Parathyroid adenoma (tissue), 2 donors: Measurements from ENCODE around the gene LNPEP.
A peak's percentile ranks its signal among the peaks of the same experiment; 100 is the strongest.

Experiments used
- H2AFZ ChIP-seq: fragments of 300-600 bp; sonication (generic); one replicate; pipeline ENCODE4 v1.7.0; 2017; ENCODE audit warnings: antibody characterized with exemption, mild to moderate bottlenecking
- H3K27ac ChIP-seq: fragments of 300-600 bp; sonication (generic); one replicate; pipeline ENCODE4 v1.7.0; 2017
- H3K27me3 ChIP-seq: fragments of 300-600 bp; sonication (generic); one replicate; pipeline ENCODE4 v1.7.0; 2017; ENCODE audit warnings: low read length; ENCODE audit not compliant: control insufficient read depth, insufficient read depth
- H3K36me3 ChIP-seq: fragments of 300-600 bp; sonication (generic); one replicate; pipeline ENCODE4 v1.7.0; 2017; ENCODE audit warnings: low read length; ENCODE audit not compliant: control insufficient read depth, insufficient read depth
- H3K4me1 ChIP-seq: fragments of 300-600 bp; sonication (generic); one replicate; pipeline ENCODE4 v1.7.0; 2017; ENCODE audit warnings: control low read depth
- H3K4me2 ChIP-seq: fragments of 300-600 bp; sonication (generic); one replicate; pipeline ENCODE4 v1.7.0; 2017; ENCODE audit warnings: low read length
- H3K4me3 ChIP-seq: fragments of 300-600 bp; sonication (generic); one replicate; pipeline ENCODE4 v1.7.0; 2017; ENCODE audit warnings: low read depth, low read length
- H3K79me2 ChIP-seq: fragments of 300-600 bp; sonication (generic); one replicate; pipeline ENCODE4 v1.7.0; 2017; ENCODE audit warnings: control low read depth
- H3K9ac ChIP-seq: fragments of 300-600 bp; sonication (generic); one replicate; pipeline ENCODE4 v1.7.0; 2017; ENCODE audit warnings: mild to moderate bottlenecking
- H3K9me3 ChIP-seq: fragments of 300-600 bp; sonication (generic); one replicate; pipeline ENCODE4 v1.7.0; 2017; ENCODE audit warnings: low read length; ENCODE audit not compliant: control insufficient read depth
- TF ChIP-seq, protein P1 (sequence below): fragments of 300-600 bp; sonication (generic); IDR thresholded peaks from one replicate; pipeline ENCODE4 v1.7.0; 2017; ENCODE audit warnings: antibody characterized with exemption, mild to moderate bottlenecking
- donor health status: primary hyperparathyroidism.

LNPEP gene

DNA sequence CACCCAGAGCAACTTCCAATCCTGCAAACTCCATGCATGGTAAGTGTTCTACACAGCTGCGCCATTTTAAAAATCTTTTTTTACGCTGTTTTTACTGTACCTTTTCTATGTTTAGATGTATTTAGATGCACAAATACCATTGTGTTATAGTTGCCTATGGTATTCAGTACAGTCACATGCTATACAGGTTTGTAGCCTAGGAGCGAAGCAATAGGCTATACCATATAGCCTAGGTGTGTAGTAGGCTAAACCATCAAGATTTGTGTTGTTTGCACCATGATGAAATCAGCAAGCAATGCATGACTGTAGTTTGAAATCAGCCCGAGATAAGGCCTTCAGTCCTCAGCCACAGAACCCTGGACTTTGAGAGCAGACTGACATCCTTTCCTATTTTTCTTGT lies 105.4 kb downstream of the LNPEP start:
- TF ChIP-seq, protein P1, sequence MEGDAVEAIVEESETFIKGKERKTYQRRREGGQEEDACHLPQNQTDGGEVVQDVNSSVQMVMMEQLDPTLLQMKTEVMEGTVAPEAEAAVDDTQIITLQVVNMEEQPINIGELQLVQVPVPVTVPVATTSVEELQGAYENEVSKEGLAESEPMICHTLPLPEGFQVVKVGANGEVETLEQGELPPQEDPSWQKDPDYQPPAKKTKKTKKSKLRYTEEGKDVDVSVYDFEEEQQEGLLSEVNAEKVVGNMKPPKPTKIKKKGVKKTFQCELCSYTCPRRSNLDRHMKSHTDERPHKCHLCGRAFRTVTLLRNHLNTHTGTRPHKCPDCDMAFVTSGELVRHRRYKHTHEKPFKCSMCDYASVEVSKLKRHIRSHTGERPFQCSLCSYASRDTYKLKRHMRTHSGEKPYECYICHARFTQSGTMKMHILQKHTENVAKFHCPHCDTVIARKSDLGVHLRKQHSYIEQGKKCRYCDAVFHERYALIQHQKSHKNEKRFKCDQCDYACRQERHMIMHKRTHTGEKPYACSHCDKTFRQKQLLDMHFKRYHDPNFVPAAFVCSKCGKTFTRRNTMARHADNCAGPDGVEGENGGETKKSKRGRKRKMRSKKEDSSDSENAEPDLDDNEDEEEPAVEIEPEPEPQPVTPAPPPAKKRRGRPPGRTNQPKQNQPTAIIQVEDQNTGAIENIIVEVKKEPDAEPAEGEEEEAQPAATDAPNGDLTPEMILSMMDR: no peak

DNA sequence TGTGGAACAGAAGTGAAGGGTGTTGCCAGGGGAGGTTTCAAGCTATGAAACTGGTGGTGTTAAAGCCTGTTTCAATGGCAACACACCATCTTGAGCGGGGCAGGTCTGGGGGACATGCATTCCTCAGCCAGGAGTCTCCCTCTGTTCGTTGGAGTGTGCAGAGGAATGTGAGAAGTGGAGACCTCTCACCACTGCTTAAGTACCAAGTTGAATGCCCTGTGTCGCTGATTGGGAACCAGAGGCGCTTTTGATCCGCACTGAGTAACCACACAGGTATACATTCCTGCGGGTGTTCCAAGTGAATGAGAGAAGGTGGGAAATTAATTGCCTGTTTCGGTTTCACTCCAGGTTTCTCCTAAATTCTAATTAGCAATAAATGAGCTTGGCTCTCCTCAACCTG lies 107.1 kb downstream of the LNPEP start:
- no peaks in the 10 kb centered on the region for H3K36me3 ChIP-seq
- no peak overlapping the region for H3K27ac ChIP-seq
- H2AFZ ChIP-seq: no peak overlapping the region
- H3K4me1 ChIP-seq: no peaks in the 10 kb centered on the region
- H3K27me3 ChIP-seq: no peaks in the 10 kb centered on the region
- no peak overlapping the region for H3K4me3 ChIP-seq
- no peak overlapping the region for H3K9ac ChIP-seq
- TF ChIP-seq, protein P1: no peak
- H3K4me2 ChIP-seq: no peak overlapping the region
- no peaks in the 10 kb centered on the region for H3K9me3 ChIP-seq
- H3K79me2 ChIP-seq: no peaks in the 10 kb centered on the region

More for the DNA sequence above, 105.4 kb downstream of the LNPEP start:
- Histone ChIP-seq H3K36me3 (no peaks in the 10 kb centered on the region), H3K4me3 (no peak overlapping the region), H3K27me3 (no peaks in the 10 kb centered on the region), H3K4me2 (no peak overlapping the region), H3K27ac (no peak overlapping the region), H3K79me2 (no peaks in the 10 kb centered on the region), H3K9ac (no peak overlapping the region), H3K4me1 (no peaks in the 10 kb centered on the region), H3K9me3 (no peaks in the 10 kb centered on the region), H2AFZ (no peak overlapping the region)

DNA sequence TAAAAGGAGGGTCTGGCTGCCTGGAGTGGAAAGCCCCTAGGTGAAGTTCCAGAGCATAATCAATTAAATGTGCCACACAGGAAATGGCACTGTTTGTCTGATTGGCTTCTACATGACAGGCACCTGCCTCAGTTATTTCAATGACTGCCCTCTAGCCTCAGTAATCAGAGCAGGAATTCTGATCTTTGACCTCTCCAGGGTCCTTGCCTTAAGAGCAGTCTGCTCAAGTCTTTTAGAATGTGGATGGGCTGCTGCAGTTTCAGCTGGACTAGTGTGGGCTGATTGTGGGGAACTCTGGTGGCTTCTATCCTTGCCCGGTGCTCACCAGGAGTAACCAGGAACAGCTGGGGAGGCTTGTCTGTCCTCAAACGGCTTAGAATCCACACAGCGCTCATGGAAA lies 107.6 kb downstream of the LNPEP start:
- no peak overlapping the region for H3K4me3 ChIP-seq
- H3K9me3 ChIP-seq: no peaks in the 10 kb centered on the region
- H3K4me1 ChIP-seq: no peaks in the 10 kb centered on the region
- H2AFZ ChIP-seq: no peak overlapping the region
- no peak overlapping the region for H3K27ac ChIP-seq
- H3K27me3 ChIP-seq: no peaks in the 10 kb centered on the region
- H3K36me3 ChIP-seq: no peaks in the 10 kb centered on the region
- H3K4me2 ChIP-seq: no peak overlapping the region
- TF ChIP-seq, protein P1: no peak
- no peaks in the 10 kb centered on the region for H3K79me2 ChIP-seq
- H3K9ac ChIP-seq: no peak overlapping the region

DNA sequence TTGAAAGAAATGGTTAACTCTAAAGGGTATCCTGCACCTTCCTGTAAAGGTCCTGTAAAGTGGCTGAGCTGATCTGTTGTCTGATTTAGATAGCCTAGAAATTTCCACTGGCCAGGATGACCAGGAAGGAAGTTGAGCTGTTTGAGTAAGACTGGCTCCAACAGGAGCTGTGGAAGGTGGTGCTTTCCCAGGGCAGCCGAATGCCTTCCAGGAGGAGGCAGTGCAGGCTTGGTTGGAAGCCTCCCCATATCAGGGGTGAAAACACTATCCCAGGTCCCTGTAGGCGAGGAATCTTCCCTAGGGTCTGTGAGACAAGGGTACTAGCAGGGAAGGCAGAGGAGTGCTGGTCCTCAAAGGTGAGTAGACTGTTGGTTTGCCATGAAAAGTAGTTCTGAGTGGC lies 108.2 kb downstream of the LNPEP start:
- TF ChIP-seq, protein P1: peak; percentile 49
- Histone ChIP-seq H3K4me3 (no peak overlapping the region), H2AFZ (no peak overlapping the region), H3K4me1 (no peaks in the 10 kb centered on the region), H3K27ac (no peak overlapping the region), H3K9ac (no peak overlapping the region), H3K9me3 (no peaks in the 10 kb centered on the region), H3K36me3 (no peaks in the 10 kb centered on the region), H3K27me3 (no peaks in the 10 kb centered on the region), H3K79me2 (no peaks in the 10 kb centered on the region), H3K4me2 (no peak overlapping the region)

DNA sequence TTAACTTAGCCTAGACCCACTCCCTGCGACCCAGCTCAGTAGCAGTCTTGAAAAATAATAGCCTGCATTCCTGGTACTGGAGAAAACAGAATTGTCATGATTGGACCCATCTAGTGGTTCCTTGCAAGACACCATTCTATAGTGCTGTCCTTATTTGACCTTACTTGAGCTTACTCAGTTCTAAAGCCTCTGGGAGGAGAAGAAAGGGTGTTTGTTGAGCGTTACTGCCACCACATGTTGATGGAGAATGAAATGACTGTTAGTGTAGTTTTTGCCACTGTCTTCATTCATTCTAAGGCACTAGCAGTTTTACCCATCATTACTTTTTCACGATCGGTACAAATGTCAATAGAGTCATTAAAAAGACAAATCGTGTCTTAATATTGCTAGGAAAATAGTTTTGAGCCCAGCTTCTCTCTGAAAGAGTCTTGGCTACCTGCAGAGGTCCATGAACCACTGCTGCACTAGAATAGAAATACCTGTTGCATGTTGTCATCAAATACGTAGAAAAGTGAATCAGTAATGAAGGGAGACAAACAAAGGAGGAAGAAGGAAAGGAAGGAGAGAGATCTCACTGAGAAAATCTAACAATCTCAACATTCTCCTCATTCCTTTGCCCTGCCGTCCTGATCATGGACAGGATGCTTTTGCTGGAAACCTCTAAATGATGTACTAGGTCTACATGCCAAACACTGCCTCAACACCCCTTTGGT lies 110.5 kb downstream of the LNPEP start:
- H3K9ac ChIP-seq: no peak overlapping the region
- H3K4me1 ChIP-seq: no peaks in the 10 kb centered on the region
- no peak overlapping the region for H3K27ac ChIP-seq
- no peaks in the 10 kb centered on the region for H3K9me3 ChIP-seq
- H3K4me3 ChIP-seq: no peak overlapping the region
- no peaks in the 10 kb centered on the region for H3K27me3 ChIP-seq
- no peaks in the 10 kb centered on the region for H3K79me2 ChIP-seq
- H3K36me3 ChIP-seq: no peaks in the 10 kb centered on the region
- H2AFZ ChIP-seq: no peak overlapping the region
- no peak overlapping the region for H3K4me2 ChIP-seq
- TF ChIP-seq, protein P1: no peak
